Right forelimb (tissue), 1 donor: Measurements from ENCODE around the gene KLHL2.

ENCODE experiments used
- DNase-seq: peaks from one replicate; pipeline ENCODE4 v3.0.0-alpha.2; 2018

Gene KLHL2

GRCh38 chr4:165293927-165294649, 86.7 kb downstream of the KLHL2 start:
- no peak for DNase-seq

- DNase-seq = no peak
Measured at GRCh38 chr4:165294907-165295306, 87.5 kb downstream of the KLHL2 start.

- DNase-seq = no peak
Measured at GRCh38 chr4:165297626-165298025, 90.3 kb downstream of the KLHL2 start.

GRCh38 chr4:165299399-165300060, 92.2 kb downstream of the KLHL2 start:
- no peak for DNase-seq

- DNase-seq = no peak
Measured at GRCh38 chr4:165301833-165302232, 94.5 kb downstream of the KLHL2 start.

GRCh38 chr4:165302658-165303057, 95.3 kb downstream of the KLHL2 start:
- no peak for DNase-seq

- no peak for DNase-seq
Measured at GRCh38 chr4:165308166-165308565, 100.8 kb downstream of the KLHL2 start.

- no peak for DNase-seq
Measured at GRCh38 chr4:165308606-165309005, 101.2 kb downstream of the KLHL2 start.

GRCh38 chr4:165309456-165309855, 102.1 kb downstream of the KLHL2 start:
- DNase-seq = no peak

GRCh38 chr4:165312506-165312905, 105.1 kb downstream of the KLHL2 start:
- no peak for DNase-seq

GRCh38 chr4:165319030-165319429, 111.7 kb downstream of the KLHL2 start:
- no peak for DNase-seq

GRCh38 chr4:165319509-165319908, 112.1 kb downstream of the KLHL2 start:
- no peak for DNase-seq

GRCh38 chr4:165324236-165324917, 117.0 kb downstream of the KLHL2 start:
- no peak for DNase-seq

GRCh38 chr4:165324918-165325304, 117.5 kb downstream of the KLHL2 start:
- no peak for DNase-seq

- DNase-seq = no peak
Measured at GRCh38 chr4:165325732-165326512, 118.6 kb downstream of the KLHL2 start.

GRCh38 chr4:165326831-165327210, 119.5 kb downstream of the KLHL2 start:
- DNase-seq = peak; percentile 64

GRCh38 chr4:165327211-165328100, 120.1 kb downstream of the KLHL2 start, which contains the start of gene MSMO1:
MSMO1 (plus strand) TSS chr4:165327669; CDS start chr4:165333371, 5,702 bp downstream.
- DNase-seq = peak; percentile 99

GRCh38 chr4:165328101-165328425, 120.7 kb downstream of the KLHL2 start:
- no peak for DNase-seq

GRCh38 chr4:165328708-165329107, 121.3 kb downstream of the KLHL2 start:
- DNase-seq = no peak

GRCh38 chr4:165330071-165330470, 122.7 kb downstream of the KLHL2 start:
- DNase-seq = no peak

GRCh38 chr4:165330666-165331065, 123.3 kb downstream of the KLHL2 start:
- no peak for DNase-seq

GRCh38 chr4:165331359-165331758, 124.0 kb downstream of the KLHL2 start:
- DNase-seq = no peak
